ENCODE data around the gene TM9SF1.
A peak's percentile ranks its signal among the peaks of the same experiment; 100 is the strongest.

Gene TM9SF1

GRCh38 chr14:24160499-24160849 lies 34.8 kb downstream of the TM9SF1 start:
- no peak for TF ChIP-seq PATZ1 (CRISPR knock-in tag; IDR thresholded peaks at IDR 0.05; ENCODE audit: borderline replicate concordance)
- no peak for TF ChIP-seq GLIS3 (CRISPR knock-in tag; IDR thresholded peaks at IDR 0.05)
- TF ChIP-seq ZNF8 (CRISPR knock-in tag; IDR thresholded peaks at IDR 0.05) = no peak
- TF ChIP-seq RARB (CRISPR knock-in tag; IDR thresholded peaks at IDR 0.05) = no peak
- peak; percentile 5; the same call in 2 of the 3 replicates for ATAC-seq

- no peak for TF ChIP-seq OSR1 (CRISPR knock-in tag; IDR thresholded peaks at IDR 0.05)
- TF ChIP-seq ESRRG (CRISPR knock-in tag; IDR thresholded peaks at IDR 0.05) = no peak
- TF ChIP-seq ZC3H10 (CRISPR knock-in tag; IDR thresholded peaks at IDR 0.05) = no peak
- TF ChIP-seq PATZ1 (CRISPR knock-in tag; IDR thresholded peaks at IDR 0.05; ENCODE audit: borderline replicate concordance) = no peak
- no peak for TF ChIP-seq TSHZ2 (CRISPR knock-in tag; IDR thresholded peaks at IDR 0.05)
- no peak for TF ChIP-seq ZNF8 (CRISPR knock-in tag; IDR thresholded peaks at IDR 0.05)
- no peak for TF ChIP-seq CSDC2 (CRISPR knock-in tag; IDR thresholded peaks at IDR 0.05)
- TF ChIP-seq TCF4 (CRISPR knock-in tag; IDR thresholded peaks at IDR 0.05; ENCODE audit: borderline replicate concordance) = no peak
- no peak for TF ChIP-seq SNAI2 (CRISPR knock-in tag; IDR thresholded peaks at IDR 0.05)
- no peak for TF ChIP-seq PPARA (CRISPR knock-in tag; IDR thresholded peaks at IDR 0.05; ENCODE audit: borderline replicate concordance)
- no peak for TF ChIP-seq ZNF565 (CRISPR knock-in tag; conservative IDR thresholded peaks at IDR 0.05; ENCODE audit: low read depth)
- no peak for ATAC-seq
These were observed 35.3 kb downstream of the TM9SF1 start for GRCh38 chr14:24159777-24160498.

GRCh38 chr14:24157331-24157730 lies 37.9 kb downstream of the TM9SF1 start:
- no peak for ATAC-seq
- TF ChIP-seq TCF4 (CRISPR knock-in tag; IDR thresholded peaks at IDR 0.05; ENCODE audit: borderline replicate concordance) = no peak
- TF ChIP-seq CREB5 (CRISPR knock-in tag; IDR thresholded peaks at IDR 0.05; ENCODE audit: low read depth) = no peak
- TF ChIP-seq BACH2 (CRISPR knock-in tag; IDR thresholded peaks at IDR 0.05; ENCODE audit: borderline replicate concordance) = no peak
- no peak for TF ChIP-seq ISL1 (CRISPR knock-in tag; IDR thresholded peaks at IDR 0.05)
- no peak for TF ChIP-seq OSR1 (CRISPR knock-in tag; IDR thresholded peaks at IDR 0.05)
- TF ChIP-seq ZFP30 (CRISPR knock-in tag; IDR thresholded peaks at IDR 0.05) = no peak
- no peak for TF ChIP-seq CSDC2 (CRISPR knock-in tag; IDR thresholded peaks at IDR 0.05)
- TF ChIP-seq ZNF565 (CRISPR knock-in tag; conservative IDR thresholded peaks at IDR 0.05; ENCODE audit: low read depth) = no peak
- no peak for TF ChIP-seq CSRNP3 (CRISPR knock-in tag; IDR thresholded peaks at IDR 0.05)
- no peak for TF ChIP-seq ZNF70 (CRISPR knock-in tag; IDR thresholded peaks at IDR 0.05)
- TF ChIP-seq ZFP3 (CRISPR knock-in tag; IDR thresholded peaks at IDR 0.05) = no peak
- no peak for TF ChIP-seq PATZ1 (CRISPR knock-in tag; IDR thresholded peaks at IDR 0.05; ENCODE audit: borderline replicate concordance)
